Heart right ventricle (tissue), 16 donors: Measurements from ENCODE around the gene SLC25A12. TPM values are rescaled to one million over a fixed set of nuclear protein-coding genes. Genes with fewer than 3 reads are reported as not detected.
"Not testable (repeated sequence)": the region's sequence is repeated elsewhere in the genome, so short reads cannot be mapped to it uniquely, and the experiment has no call there.

Experiments
- ATAC-seq, 8 donors: fragments of 200-7000 bp; cut with Tn5 transposase; one replicate each; pipeline ENCODE4 v1.9.1; 2020; ENCODE audit warnings: mild to moderate bottlenecking in 8 of 8, moderate library complexity in 8 of 8, moderate number of reproducible peaks in 1 of 8
- DNase-seq, 2 donors: peaks; one replicate each; pipeline ENCODE4 v3.0.0-alpha.2; 2020
- H3K27ac ChIP-seq, 10 donors: fragments of 200-600 bp; sonication (generic) in 2 of 10; one replicate each; pipeline versions ENCODE4 v1.5.0 to v1.8.0; 2020 to 2022; ENCODE audit warnings: mild to moderate bottlenecking in 3 of 10
- H3K27me3 ChIP-seq, 7 donors: fragments of 200-600 bp; one replicate each; pipeline ENCODE4 v1.8.0; 2021 to 2022; ENCODE audit warnings: mild to moderate bottlenecking in 2 of 7
- H3K36me3 ChIP-seq, 9 donors: fragments of 200-600 bp; sonication (generic) in 1 of 9; one replicate each; pipeline versions ENCODE4 v1.5.0 to v1.8.0; 2020 to 2022; ENCODE audit warnings: mild to moderate bottlenecking in 2 of 9
- H3K4me1 ChIP-seq, 9 donors: fragments of 200-600 bp; sonication (generic) in 1 of 9; one replicate each; pipeline versions ENCODE4 v1.5.0 to v1.8.0; 2020 to 2022; ENCODE audit warnings: mild to moderate bottlenecking in 4 of 9
- H3K4me3 ChIP-seq, 10 donors: fragments of 200-600 bp; sonication (generic) in 2 of 10; one replicate each; pipeline versions ENCODE4 v1.5.0 to v1.8.0; 2020 to 2022; ENCODE audit warnings: mild to moderate bottlenecking in 7 of 10, moderate library complexity in 2 of 10
- H3K9me3 ChIP-seq, 11 donors: fragments of 200-600 bp in 10 of 11; sonication (generic) in 2 of 11; one replicate each; pipeline versions ENCODE4 v1.5.0 to v1.8.0; 2013 to 2022; ENCODE audit warnings: mild to moderate bottlenecking in 2 of 11, control low read depth in 1 of 11, moderate library complexity in 1 of 11
- WGBS, 2 donors: extraction: QIAGEN DNeasy Blood & Tissue Kit; methylation state at CpG; one replicate each; pipeline ENCODE4 v1.1.7; 2013; ENCODE audit warnings: inconsistent platforms in 1 of 2; 5-methylcytosine and 5-hydroxymethylcytosine counted together
- intact Hi-C, 10 donors: fragments of 100-400 bp; cut with DNase I; formaldehyde crosslinking; loops; one replicate each; pipeline versions ENCODE4 v1.11.1 to v1.14.2; 2022
- polyA plus RNA-seq, 2 donors: library from polyadenylated mRNA; stranded (reverse); fragments of 200-250 nt; gene quantifications; one replicate each; pipeline ENCODE4 v1.2.3, GENCODE V29; 2013
- total RNA-seq, 10 donors: library from RNA; stranded (reverse); fragmentation: NEBNext Ultra II Directional in 3 of 10; extraction: Animal tissue kit (Norgen Biotek cat#: 25700) in 3 of 10; gene quantifications; one replicate each; pipeline versions ENCODE4 v1.2.1 to v1.2.4, GENCODE V29; 2021 to 2023
- TF ChIP-seq, protein P1 (sequence below), 9 donors: fragments of 200-600 bp; sonication (generic) in 2 of 9; IDR thresholded peaks; one replicate each; pipeline versions ENCODE4 v1.5.0 to v1.8.0; 2021 to 2022; ENCODE audit warnings: antibody characterized with exemption in 9 of 9, mild to moderate bottlenecking in 5 of 9, moderate library complexity in 1 of 9
- donor health status: Arrhythmogenic right ventricular cardiomyopathy.
- donor health status: ischemic (EF 13 %, LVEDD 7.1; RV severe dilation, severe dysfunction).
- donor health status: healthy with polysubstance abuse.
- donor health status: DM: no; HTN: yes; CAD: no.
- donor health status: DM: no; HTN: no; CAD: no.
- donor health status: ischemic (EF 25% LVEDD 6.9; RV normal size, moderate dysfunction).
- donor health status: ischemic (EF 25% LVEDD 5.7; RV mildly dilated, moderate dysfunction).
- donor health status: healthy.
- donor health status: DM: yes; HTN: yes; CAD: no.
- donor health status: Ischemic cardiomyopathy.
- donor health status: ischemic (EF 35%, LVEDD 5.7; RV mildly dilated, moderate dysfunction).
- donor health status: nonischemic (EF 11% LVEDD 7.7; RV severe dilation, severe dysfunction).
- donor health status: DM: yes; HTN: yes; CAD: no.
- donor health status: PGD.
- donor health status: ischemic (EF 29% LVEDD 5.4; RV normal size, mild dysfunction).
- donor health status: nonischemic (EF 23%, LVEDD 6.1; RV moderate dilation, normal function).

The SLC25A12 gene
- total and polyA plus RNA-seq, 12 donors: 37.5 to 169 (median 122) TPM

DNA sequence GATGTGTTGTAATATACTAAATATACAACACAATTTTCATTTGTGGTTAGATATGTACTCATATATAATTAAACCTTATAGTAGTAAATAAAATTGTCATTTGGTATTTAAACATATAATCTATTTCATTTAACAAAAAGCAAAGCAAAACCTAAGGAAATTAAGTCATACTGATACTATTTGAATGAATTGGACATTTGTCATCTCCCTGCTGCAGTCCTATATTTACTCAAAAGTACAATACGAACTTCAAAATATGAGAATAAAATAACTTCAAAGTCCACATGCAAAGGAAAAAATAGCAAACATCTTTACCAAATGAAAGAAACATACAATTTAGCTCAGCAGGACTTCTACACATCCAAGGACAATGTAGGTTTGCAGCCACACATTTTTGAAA lies 16.4 kb upstream of the SLC25A12 start:
- H3K36me3 ChIP-seq: no peaks in the 10 kb centered on the region
- H3K27me3 ChIP-seq: no peaks in the 10 kb centered on the region
- no peaks in the 10 kb centered on the region for H3K9me3 ChIP-seq
- H3K4me1 ChIP-seq: no peaks in the 10 kb centered on the region
- 66 to 84% methylated on average over 1 of the region's 1 CpG for WGBS, 2 donors
- TF ChIP-seq, protein P1, sequence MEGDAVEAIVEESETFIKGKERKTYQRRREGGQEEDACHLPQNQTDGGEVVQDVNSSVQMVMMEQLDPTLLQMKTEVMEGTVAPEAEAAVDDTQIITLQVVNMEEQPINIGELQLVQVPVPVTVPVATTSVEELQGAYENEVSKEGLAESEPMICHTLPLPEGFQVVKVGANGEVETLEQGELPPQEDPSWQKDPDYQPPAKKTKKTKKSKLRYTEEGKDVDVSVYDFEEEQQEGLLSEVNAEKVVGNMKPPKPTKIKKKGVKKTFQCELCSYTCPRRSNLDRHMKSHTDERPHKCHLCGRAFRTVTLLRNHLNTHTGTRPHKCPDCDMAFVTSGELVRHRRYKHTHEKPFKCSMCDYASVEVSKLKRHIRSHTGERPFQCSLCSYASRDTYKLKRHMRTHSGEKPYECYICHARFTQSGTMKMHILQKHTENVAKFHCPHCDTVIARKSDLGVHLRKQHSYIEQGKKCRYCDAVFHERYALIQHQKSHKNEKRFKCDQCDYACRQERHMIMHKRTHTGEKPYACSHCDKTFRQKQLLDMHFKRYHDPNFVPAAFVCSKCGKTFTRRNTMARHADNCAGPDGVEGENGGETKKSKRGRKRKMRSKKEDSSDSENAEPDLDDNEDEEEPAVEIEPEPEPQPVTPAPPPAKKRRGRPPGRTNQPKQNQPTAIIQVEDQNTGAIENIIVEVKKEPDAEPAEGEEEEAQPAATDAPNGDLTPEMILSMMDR (IDR thresholded peaks at IDR 0.05): no peak
- no peak for DNase-seq
- no peak overlapping the region for H3K27ac ChIP-seq
- H3K4me3 ChIP-seq: no peak overlapping the region
- no peak for ATAC-seq
- intact Hi-C loops: no loop called here

DNA sequence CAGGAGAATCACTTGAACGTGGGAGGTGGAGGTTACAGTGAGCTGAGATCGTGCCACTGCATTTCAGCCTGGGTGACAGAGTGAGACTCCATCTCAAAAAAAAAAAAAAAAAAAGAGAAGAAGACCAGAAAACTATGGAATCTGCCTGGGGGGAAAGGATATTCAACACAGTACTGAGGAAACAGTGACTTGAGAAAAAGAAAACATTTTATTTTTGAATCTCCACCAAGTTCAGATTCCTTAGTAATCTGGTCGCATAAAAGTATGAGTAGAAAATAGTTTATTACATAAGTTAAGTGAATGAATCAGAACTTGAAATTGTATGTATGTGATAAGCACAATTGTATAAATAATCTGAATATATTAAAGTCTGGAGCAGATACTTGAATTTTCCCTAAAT lies 15.2 kb upstream of the SLC25A12 start:
- WGBS, 2 donors: 77 to 84% methylated on average over 3 of the region's 3 CpGs
- ATAC-seq: no peak
- intact Hi-C loops: no loop called here

DNA sequence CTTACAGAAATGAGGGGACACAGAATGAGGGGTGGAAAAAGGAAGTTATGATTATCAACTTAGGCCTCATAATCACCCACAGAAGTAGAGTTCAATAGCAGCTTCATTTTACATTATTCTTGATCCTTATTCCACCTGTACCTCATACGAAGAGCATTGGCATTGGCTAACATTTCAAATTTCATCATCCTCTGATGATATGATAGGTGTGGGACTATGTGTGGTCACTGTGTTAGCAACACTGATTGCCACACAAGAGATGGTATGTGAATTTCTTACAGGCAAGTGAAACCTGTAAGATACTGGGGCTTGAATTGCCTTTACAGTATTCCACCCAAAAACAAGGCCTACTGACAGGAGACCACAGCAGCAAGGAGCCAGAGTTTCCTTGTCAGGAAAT lies 14.2 kb upstream of the SLC25A12 start:
- TF ChIP-seq, protein P1 (IDR thresholded peaks at IDR 0.05): no peak
- Histone ChIP-seq H3K36me3 (no peaks in the 10 kb centered on the region), H3K27me3 (peaks cover 0 to 6% (median 0%) of the 10 kb centered on the region in 7 donors), H3K4me1 (no peaks in the 10 kb centered on the region), H3K9me3 (no peaks in the 10 kb centered on the region), H3K4me3 (no peak overlapping the region), H3K27ac (no peak overlapping the region)
- ATAC-seq (no peak), DNase-seq (no peak)
- WGBS, 2 donors: 88 to 95% methylated on average over 1 of the region's 1 CpG
- intact Hi-C loops: no loop called here

More for the DNA sequence above, 15.2 kb upstream of the SLC25A12 start:
- Histone ChIP-seq H3K36me3 (no peaks in the 10 kb centered on the region), H3K4me1 (no peaks in the 10 kb centered on the region), H3K27me3 (peaks cover 0 to 6% (median 0%) of the 10 kb centered on the region in 7 donors), H3K27ac (no peak overlapping the region), H3K9me3 (no peaks in the 10 kb centered on the region), H3K4me3 (no peak overlapping the region)
- TF ChIP-seq, protein P1 (IDR thresholded peaks at IDR 0.05): no peak
- no peak for DNase-seq

DNA sequence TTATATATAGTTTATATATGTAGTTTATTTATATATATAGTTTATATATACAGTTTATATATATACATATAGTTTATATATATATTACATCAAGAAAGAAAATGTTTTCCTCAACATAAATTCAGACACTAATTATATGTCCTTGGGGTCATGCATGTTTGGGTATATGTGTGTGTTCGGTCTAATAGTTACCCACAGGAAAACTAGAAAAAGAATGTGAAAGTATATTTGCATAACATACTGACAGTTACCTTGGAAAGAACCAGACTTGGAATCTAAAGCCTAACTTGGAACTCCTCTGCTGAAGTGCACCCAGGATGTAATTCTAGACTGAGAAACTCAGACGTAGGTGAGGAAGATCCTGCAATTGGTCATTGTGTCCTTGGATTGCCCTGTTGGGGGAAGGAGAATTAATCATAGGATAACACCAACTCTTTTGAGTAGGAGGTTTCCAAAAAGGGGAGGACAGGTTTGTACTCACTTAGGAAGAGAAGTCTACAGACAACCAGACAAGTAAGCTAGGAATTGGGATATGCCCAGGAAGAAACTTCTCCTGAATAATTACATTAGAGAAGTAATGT lies 8.9 kb upstream of the SLC25A12 start:
- ATAC-seq (no peak), DNase-seq (no peak)
- WGBS, 2 donors: 63 to 75% methylated on average over 2 of the region's 2 CpGs
- Histone ChIP-seq H3K27me3 (peaks cover 0 to 6% (median 0%) of the 10 kb centered on the region in 7 donors), H3K9me3 (peaks cover 0 to 6% (median 0%) of the 10 kb centered on the region in 11 donors), H3K36me3 (no peaks in the 10 kb centered on the region), H3K27ac (no peak overlapping the region), H3K4me1 (no peaks in the 10 kb centered on the region), H3K4me3 (no peak overlapping the region)
- intact Hi-C loops: no loop called here
- TF ChIP-seq, protein P1 (IDR thresholded peaks at IDR 0.05): no peak

DNA sequence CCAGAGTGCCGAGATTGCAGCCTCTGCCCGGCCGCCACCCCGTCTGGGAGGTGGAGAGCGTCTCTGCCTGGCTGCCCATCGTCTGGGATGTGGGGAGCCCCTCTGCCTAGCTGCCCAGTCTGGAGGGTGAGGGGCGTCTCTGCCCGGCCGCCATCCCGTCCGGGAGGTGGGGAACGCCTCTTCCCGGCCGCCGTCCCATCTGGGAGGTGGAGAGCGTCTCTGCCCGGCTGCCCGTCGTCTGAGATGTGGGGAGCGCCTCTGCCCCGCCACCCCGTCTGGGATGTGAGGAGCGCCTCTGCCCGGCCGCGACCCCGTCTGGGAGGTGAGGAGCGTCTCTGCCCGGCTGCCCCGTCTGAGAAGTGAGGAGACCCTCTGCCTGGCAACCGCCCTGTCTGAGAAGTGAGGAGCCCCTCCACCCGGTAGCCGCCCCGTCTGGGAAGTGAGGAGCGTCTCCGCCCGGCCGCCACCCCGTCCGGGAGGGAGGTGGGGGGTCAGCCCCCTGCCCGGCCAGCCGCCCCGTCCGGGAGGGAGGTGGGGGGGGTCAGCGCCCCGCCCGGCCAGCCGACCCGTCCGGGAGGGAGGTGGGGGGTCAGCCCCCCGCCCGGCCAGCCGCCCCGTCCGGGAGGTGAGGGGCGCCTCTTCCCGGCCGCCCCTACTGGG lies 5.7 kb upstream of the SLC25A12 start:
- H3K4me1 ChIP-seq, H3K4me3 ChIP-seq, DNase-seq, H3K9me3 ChIP-seq, ATAC-seq, intact Hi-C loops, H3K27ac ChIP-seq, H3K36me3 ChIP-seq, H3K27me3 ChIP-seq: not testable (repeated sequence)
- 96% methylated on average over 37 to 54 of the region's 58 CpGs for WGBS, 2 donors
